Activated T-cell treated with anti-CD3 and anti-CD28 coated beads, Interleukin-2, amount 50 U/mL, for 48 hours (primary cell): ENCODE results near the gene SDCCAG8.
A peak's percentile ranks its signal among the peaks of the same experiment; 100 is the strongest.

Source experiments
- DNase-seq, 2 experiments: peaks; one replicate each; pipeline ENCODE4 v3.0.0-alpha.2; 2020

Gene SDCCAG8

DNA sequence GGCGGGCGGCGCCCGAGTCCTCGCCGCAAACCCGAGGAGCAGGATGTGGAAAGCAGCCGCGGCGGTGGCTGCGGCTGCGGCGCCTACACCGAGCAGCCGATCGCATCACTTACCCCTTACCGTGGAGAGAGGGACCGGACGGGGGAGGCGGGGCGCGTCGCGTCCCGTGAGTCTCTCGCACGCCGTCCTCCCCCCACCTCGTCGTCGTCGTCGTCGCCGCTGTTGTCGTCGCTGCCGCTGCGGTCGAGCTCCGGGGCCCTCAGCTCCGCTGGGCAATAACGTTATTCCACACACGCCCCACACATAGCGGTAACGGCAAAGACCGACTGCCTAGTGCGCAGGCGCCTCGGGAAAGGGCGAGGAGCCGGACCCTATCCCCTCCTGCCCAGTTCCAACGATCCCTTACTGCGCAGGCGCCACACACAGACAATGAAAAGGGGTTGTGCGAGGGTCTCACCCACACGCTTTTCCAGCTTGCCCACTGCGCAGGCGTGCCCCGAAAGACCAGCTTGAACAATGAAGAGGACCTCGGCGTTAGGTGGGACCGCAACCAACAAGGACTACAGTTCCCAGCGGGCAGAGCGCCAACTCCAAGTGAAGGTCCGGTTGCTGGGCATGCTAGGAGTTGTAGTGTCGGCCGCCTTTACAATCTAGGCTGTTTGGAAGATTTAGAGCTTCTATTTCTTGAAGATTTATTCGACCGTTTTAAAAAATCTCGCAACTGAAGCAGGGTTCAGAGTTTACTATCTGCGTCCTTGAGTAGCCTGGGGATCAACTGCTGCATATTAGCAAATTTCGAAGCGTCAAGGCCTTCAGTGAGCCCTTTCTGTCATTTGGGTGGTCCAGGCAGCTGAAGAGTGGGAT lies 682 bp upstream of the SDCCAG8 start, which contains the start of gene CEP170:
TSS of gene CEP170 (minus strand) at position 355 of the 864 bp plus-strand sequence. CDS start 30,001 bp downstream, outside the sequence.
- DNase-seq: peak; percentile 92 to 93

- DNase-seq: no peak
These were observed 749 bp downstream of the SDCCAG8 start for GRCh38 chr1:243256590-243256989.

DNA sequence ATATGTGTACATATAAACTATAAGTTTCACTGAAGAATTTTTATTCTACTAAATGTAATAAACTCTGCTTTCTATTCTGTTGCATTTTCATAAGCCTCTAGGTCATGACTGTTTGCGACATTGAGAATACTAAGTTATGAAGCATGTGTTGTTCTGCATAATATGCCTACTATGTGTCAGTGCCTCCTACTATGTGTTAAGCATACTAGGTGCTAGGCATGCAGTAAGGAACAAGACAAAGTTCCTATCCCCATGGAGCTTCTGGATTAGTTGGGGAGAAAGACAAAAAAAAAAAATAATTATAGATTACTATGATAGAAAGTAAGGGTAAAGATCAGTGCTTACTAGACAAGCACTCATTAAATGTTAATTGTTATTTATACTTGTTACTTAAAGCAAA lies 1.3 kb downstream of the SDCCAG8 start:
- no peak for DNase-seq

GRCh38 chr1:243258731-243259130 lies 2.9 kb downstream of the SDCCAG8 start:
- no peak for DNase-seq

- no peak for DNase-seq
These were observed 4.5 kb downstream of the SDCCAG8 start for GRCh38 chr1:243260221-243260880.

- no peak for DNase-seq
These were observed 5.5 kb downstream of the SDCCAG8 start for GRCh38 chr1:243261390-243261789.

DNA sequence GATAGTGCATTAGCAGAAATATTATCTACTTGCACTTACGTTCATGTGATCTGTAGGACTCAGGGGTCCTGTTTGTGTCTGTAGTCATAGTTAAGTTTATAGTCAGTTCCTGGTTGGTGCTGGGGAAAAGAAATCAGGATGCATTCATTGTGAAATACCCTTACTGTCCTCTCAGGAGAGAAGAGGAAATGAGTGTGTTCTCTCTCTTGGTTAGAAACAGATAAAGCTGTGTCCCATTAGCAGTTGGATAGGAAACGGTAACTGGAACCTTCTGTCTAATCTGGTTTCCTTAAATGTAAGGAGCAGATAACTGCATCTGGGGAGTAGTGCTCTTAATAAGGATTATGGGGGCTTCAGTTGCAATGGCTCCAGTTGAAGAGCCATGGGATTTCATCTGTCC lies 8.9 kb downstream of the SDCCAG8 start:
- DNase-seq: no peak

- no peak for DNase-seq
These were observed 10.4 kb downstream of the SDCCAG8 start for GRCh38 chr1:243266231-243266630.

- no peak for DNase-seq
These were observed 11.6 kb downstream of the SDCCAG8 start for GRCh38 chr1:243267471-243267880.

GRCh38 chr1:243267914-243268653 lies 12.2 kb downstream of the SDCCAG8 start:
- no peak for DNase-seq

- DNase-seq: no peak
These were observed 13.1 kb downstream of the SDCCAG8 start for GRCh38 chr1:243268751-243269460.

- DNase-seq: no peak
These were observed 13.6 kb downstream of the SDCCAG8 start for GRCh38 chr1:243269461-243269801.

GRCh38 chr1:243270097-243270864 lies 14.4 kb downstream of the SDCCAG8 start:
- DNase-seq: no peak

GRCh38 chr1:243271996-243272395 lies 16.2 kb downstream of the SDCCAG8 start:
- no peak for DNase-seq

GRCh38 chr1:243272401-243272800 lies 16.6 kb downstream of the SDCCAG8 start:
- no peak for DNase-seq

DNA sequence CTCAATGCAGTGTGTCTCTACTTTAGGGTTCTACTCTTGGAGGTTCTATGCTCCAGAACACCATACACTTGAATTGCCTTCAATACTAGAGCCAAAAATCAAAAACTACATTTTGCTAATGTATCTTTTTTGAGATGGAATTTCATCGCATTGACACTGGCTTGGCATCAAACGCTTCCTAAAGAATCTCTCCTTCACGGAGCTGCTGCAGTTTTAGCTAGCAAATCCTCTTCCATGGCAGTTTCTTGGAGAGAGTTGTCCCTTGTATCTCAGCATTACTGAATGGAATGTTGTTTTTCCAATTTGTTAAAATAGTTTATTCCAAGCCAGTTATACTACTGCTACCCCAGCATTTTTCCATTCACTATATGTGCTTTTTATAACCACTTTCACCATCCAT lies 17.7 kb downstream of the SDCCAG8 start:
- DNase-seq: no peak

DNA sequence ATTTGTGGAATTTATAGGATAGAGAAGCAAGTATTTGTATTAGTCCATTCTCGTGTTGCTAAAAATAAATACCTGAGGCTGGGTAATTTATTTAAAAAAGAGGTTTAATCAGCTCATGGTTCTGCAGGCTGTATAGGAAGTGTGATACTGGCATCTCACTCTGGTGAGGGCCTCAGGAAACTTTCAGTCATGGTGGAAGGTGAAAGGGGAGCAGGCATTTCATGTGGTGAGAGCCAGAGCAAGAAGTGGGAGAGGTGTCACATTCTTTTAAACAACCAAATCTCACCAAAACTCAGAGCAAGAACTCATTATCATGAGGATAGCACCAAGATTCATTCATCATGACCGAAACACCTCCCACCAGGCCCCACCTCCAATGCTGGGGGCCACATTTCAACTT lies 18.1 kb downstream of the SDCCAG8 start:
- no peak for DNase-seq

DNA sequence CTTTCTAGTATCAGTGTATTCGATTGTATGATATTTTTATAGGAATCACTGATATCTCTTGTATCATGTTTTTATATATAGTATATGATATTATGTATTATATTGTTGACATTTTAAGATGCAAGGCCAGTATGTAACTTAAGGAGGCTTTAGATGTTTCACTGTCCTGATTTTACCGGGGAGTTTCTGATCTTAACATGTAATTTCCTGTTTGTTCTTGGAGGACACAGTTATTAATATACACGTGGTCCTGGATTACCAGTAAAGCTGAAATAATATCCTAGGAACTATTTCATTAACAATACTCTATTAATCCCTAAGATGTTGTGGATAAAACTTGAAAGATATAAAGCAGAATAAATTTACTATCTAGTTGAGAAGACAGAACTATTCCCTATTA lies 19.5 kb downstream of the SDCCAG8 start:
- DNase-seq: no peak

DNA sequence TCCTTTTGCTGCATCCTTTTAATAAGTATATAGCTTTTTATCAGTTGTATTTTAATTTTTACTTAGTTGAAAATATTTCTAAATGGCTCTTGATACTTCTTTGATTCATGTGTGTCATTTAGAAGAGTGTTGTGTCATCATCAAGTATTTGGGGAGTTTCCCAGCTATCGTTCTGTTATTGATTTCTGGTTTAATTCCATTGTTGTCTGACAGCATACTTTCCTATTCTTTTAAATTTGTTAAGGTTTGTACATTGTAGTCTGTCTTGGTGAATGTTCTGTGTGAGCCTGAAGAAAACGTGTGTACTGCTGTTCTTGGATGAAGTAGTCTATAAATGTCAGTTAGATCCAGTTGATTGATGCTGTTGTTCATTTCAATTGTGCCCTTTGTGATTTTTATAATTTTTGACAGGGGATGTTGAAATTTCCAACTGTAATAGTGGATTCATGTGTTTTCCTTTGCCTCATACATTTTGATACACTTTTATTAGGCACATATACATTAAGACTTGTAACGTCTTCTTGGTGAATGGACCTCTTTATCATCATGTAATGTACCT lies 24.8 kb downstream of the SDCCAG8 start:
- DNase-seq: no peak

DNA sequence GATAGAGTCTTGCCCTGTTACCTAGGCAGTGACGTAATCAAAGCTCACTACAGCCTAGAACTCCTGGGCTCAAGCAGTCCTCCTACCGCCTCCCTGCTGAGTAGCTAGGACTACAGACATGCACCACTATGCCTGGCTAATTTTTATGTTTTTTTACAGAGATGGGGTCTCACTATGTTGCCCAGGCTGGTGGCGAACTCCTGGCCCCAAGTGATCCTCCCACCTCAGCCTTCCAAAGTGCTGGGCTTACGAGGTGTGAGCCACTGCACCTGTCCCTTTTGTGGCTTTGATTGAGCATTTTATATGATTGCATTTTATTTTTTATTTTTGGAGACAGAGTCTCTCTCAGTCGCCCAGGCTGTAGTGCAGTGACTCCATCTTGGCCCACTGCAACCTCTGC lies 25.8 kb downstream of the SDCCAG8 start:
- DNase-seq: no peak

DNA sequence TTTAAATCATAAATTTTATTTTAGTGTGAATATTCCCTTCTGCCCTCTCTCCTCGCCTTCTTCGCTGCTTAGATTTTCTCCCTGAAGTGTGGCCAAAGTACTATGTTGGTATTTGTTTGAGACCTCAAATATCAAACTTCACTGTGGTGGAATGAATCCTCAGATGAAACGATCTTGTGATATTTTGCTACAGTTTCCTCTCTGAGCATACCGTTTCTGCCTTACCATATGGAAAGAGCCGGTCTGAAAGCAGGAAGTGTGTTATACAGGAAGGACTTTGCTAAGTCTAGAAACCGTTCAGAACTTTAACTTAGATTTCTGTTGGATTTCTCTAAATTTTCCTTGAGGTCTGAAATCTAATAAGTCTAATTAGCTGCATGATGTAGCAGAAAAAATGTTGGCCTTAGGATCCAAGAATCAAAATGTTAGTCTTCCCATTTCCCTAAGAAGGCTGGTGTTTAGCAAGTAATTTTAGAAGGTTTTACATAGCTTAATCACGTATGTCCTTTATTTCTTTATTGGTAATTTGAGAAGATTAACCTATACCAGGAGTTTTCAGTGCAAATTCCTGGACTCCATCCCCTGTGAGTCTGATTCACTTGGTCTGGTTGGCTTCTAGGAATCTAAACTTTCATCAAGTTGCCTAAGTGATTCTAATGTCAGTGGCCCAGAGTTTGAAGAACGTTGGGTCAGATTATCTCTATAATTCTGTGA lies 30.7 kb downstream of the SDCCAG8 start:
- DNase-seq: no peak
